ENCODE measurements around the gene SPEM2.

The SPEM2 gene

GRCh38 chr17:7423679-7424078 is 1.7 kb upstream of the SPEM2 start:
- no peak for DNase-seq

- DNase-seq = no peak
Observed at GRCh38 chr17:7425756-7426155, 340 bp downstream of the SPEM2 start.

- no peak for DNase-seq
Observed at GRCh38 chr17:7426203-7426863, 917 bp downstream of the SPEM2 start.

DNA sequence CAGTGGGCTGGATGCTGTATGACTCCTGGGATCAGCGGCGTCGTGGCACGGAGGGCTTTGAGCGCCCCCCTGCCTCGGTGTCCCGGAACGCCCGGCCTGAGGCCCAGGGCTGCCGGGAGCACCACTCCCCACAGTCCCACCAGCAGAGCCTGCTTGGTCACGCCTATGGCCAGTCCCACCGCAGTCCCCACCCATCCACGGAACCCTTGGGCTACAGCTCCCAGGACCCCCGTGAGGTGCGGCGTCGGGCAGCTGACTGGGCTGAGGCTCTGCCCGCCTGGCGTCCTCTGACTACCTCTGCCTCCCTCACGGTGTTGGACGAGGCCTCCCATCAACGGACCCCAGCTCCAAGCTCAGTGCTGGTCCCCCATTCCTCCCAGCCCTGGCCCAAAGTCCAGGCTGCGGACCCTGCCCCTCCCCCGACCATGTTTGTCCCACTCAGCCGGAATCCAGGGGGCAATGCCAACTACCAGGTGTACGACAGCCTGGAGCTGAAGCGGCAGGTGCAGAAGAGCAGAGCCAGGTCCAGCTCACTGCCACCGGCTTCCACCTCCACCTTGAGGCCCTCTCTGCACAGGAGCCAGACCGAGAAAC is 1.6 kb downstream of the SPEM2 start:
- DNase-seq = no peak

DNA sequence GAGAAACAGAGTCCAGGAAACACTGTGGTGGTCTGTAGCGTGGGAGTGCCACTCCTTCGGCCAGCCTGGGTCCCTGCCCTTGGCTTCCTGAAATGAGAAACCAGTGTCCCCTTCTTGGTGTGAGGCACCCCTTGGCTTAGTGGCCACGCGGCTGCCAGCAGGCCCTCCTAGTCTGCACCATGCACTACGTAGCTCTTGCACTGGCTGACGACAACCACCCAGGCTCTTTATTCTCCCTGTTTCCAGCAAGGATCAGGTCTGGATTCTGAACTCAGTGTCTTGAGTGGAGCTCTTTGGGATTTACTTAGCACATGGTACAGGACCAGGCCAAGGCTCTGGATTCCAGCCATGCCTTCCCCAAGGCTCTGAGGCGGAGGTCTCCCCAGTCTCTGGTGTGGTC is 2.1 kb downstream of the SPEM2 start:
- DNase-seq = no peak

DNA sequence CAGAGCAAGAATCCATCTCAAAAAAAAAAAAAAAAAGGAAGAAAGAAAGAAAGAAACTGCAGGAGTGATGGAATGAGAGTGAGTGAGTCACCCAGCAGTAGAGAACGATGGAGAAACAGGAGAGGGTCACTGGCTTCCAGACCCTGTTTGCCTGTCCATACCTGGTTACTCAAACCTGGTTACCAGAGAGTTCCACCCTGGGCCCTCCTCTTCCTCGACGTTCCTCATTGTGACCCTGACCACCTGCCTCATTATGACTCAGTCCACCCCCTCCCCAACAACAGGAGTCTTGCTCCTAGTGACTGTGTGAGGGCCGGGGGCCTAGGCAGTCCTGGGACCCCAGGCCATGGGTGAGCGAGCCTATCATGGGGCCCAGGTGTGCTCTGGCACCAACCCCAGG is 3.1 kb downstream of the SPEM2 start, which contains the start of gene SPEM3:
Gene SPEM3, plus strand, starts transcription at position 301 of the 400 bp plus-strand sequence. Its CDS starts 46 bp downstream, at position 347.
- DNase-seq = no peak

DNA sequence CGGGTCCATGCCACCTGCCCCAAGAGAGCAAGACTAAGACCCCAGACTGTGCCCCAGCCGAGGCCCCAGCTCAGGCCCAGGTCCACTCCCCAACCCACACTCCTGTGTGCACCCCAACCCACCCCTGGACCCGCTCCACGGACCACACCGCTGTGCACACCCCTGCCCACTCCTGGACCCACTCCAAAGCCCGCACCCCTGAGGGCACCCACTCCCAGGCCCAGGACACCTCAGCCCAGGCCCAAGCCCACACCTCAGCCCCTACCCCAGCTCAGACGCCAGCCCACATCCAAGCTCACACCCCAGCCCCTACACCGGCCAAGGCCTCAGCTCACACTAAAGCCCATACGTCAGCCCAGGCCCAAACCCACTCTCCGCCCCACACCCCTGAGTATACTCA is 4.3 kb downstream of the SPEM2 start:
- no peak for DNase-seq

DNA sequence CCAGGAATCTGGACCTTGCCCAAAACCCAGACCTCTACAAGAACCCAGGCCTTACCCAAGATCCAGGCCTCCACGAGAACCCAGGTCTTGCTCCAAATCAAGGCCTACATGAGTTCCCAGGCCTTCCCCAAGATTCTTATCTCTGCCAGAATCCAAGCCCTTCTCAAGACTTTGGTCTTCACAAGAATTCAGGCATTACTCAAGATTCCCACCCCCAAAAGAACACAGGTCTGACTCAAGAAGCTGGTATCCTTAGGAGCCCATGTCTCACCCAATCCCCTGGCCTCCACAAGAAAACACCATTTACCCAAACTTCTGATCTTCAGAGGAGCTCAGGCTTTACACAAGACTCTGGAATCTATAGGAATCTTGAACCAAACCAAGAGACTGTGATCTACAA is 5.8 kb downstream of the SPEM2 start:
- DNase-seq = no peak

DNA sequence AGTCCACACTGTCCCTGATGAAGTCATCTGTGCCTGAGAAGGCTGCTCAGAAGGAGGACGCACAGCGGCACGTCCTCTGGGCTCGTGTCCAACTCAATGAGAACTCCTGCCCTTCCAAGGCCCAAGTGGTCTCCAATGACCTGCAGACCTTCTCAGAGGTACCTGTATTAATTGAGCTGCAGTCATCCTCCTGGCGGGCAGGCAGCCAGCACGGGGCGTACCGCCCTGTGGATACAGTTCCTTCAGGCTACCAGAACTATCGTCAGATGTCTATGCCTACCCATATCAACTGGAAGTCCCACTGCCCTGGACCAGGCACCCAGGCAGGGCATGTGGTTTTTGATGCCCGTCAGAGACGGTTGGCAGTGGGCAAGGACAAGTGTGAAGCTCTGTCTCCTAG is 6.9 kb downstream of the SPEM2 start:
- DNase-seq = no peak

- no peak for DNase-seq
Observed at GRCh38 chr17:7435676-7436555, 10.5 kb downstream of the SPEM2 start.

GRCh38 chr17:7436556-7437368 is 11.3 kb downstream of the SPEM2 start:
- no peak for DNase-seq

GRCh38 chr17:7437369-7437863 is 12.0 kb downstream of the SPEM2 start:
- no peak for DNase-seq

DNA sequence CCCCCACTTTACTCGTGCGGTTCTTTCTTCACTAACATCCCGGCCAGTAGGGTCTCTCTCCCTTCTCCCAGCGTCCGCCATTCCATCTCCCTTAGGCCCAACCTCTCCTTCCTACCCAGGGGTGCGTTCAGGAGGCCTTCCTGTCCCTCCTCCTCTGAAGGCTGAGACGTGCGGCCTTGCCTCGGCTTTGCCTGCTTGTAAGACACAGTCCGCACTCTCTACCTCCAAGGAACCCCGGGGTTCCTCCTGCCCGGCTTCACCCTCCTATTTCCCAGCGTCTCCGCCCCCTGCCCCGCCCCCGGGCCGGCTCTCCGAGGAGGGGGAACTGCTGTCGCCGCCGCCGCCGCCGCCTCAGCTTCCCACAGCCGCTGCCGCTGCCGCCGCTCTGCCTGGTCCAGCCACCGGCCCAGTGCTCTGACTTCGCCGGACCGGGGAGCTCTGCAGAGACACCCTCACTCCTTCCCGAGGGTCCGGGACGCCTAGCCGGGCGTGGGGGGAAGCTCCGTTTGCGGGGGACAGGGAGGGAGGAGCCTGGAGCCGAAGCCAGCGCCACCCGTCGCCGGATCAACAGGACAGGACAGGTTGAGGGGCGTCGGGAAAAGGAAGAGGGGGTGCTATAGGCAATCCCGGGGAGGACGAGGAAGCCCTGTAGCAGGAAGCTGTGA is 12.7 kb downstream of the SPEM2 start:
- DNase-seq = no peak

DNA sequence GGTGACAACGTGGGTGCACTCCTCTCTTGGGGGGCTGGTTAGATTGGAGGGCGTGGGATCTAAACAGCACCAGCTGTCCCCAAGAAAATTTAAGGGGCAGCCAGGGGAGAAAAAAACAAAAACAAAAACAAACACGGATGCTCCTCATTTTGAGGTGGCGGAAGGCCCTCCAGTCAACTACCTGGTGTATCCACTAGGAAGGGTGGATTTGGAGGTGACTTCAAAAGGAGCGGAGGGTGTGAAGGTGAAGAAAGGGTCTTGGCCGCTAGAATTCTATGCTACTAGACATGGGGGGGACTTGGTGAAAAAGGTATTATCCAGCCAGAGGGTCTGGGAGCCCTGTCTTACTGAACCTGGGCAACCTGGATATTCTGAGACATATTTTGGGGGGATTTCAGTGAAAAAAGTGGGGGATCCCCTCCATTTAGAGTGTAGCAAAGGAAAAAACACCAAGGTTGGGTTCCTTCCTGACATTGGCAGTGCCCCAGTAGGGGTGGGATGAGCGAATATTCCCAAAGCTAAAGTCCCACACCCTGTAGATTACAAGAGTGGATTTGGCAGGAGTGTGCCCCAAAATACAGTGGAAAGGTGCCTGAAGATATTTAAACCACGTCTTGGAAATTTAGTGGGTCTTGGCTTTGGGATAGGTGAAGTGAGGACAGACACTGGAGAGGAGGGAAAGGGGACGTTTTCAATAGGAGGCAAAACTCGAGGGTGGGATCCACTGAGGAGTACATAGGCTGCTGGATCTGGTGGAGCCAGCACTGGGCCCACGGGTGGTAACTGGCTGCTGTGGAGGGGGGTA is 13.4 kb downstream of the SPEM2 start:
- no peak for DNase-seq

GRCh38 chr17:7439462-7440112 is 14.2 kb downstream of the SPEM2 start, which contains the start of gene FGF11:
FGF11 (plus strand) TSS chr17:7439512; CDS start chr17:7439621, 109 bp downstream.
- no peak for DNase-seq

DNA sequence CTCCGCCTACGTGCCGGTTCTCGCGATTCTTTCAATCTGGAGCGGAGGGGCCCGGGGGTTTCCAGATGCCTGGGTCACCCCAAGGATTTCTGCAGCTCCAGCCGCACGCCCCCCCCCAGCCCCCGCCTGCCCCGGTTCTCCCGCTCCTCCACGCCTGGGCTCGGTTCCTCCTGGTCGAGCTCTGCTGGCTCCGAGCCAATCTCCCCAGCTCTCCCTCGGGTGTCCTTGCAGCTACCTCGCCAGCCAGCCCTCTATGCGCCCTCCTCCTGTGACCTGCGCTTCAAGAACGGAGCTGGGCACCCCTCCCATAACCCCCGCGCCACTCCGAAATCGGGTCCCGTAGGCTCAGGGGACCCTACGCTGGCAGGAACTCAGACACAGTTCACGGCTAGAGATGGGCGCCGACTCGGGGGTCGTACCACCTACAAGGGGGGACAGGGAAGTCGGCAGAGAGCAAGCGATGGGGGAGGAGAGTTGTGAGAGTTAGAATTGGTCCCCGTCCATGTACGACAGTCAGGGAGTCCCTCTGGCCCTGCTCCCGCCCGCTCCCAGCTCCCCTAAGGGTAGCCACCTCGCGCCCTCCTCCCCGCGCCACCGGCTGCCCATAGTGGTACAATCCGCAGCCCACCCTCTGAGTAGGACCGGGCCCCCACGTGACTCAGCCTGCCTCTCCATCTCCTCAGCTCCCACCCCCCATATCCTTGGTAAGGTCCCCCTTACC is 14.9 kb downstream of the SPEM2 start:
- no peak for DNase-seq

DNA sequence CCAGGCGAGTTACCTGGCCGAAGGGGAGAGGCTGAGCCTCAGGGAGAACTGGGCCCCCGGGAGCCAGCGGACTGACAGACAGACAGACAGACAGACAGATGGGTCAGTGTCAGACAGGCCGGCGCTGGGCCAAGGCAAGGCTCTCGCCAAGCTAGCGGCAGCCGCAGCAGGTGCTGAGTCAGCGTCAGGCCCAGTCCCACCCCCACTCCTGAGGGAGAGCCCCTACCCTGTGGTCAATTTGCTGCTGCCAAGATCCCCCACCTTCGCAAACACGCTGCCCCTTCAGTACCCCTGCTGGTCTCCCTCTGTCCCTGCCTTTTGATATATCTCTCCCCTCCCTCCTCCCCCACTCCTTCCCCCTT is 15.4 kb downstream of the SPEM2 start:
- DNase-seq = no peak

DNA sequence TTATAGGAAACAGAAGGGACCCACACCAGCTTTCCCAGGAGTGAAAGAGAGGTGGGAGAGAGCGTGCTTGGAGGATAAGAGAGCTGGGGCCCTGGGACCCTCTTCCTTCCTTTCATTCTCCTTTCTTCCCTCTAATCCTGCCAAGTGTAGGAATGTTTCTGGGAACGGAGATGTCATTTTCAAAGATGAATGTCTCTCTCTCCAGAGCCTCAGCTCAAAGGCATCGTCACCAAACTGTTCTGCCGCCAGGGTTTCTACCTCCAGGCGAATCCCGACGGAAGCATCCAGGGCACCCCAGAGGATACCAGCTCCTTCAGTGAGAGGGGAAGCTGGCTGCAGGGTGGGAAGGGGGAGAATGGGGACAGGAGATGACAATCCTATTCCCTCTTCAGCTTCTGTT is 15.8 kb downstream of the SPEM2 start:
- no peak for DNase-seq

DNA sequence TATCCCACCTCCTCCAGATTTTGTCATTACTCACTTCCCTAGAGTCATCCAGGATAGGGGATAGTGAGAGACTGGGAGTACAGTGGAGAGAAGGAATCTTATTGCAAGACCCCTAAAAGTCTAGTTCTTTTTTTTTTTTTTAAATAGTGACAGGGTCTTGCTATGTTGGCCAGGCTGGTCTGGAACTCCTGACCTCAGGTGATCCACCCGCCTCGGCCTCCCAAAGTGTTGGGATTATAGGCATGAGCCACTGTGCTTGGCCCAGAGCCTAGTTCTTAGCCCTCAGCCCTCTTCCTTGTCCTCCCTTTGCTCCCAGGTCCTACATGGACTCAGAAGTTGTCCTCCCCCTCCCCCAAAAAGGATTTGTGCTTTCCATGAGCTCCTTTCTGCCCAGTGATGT is 16.7 kb downstream of the SPEM2 start:
- no peak for DNase-seq

Measured in NK-92 treated with Interleukin-12 subunit alpha and Interleukin-12 subunit beta, amount 100 ng/mL, for 24 hours (cell line).